Subcutaneous adipose tissue (tissue), 4 donors: ENCODE measurements around the gene FOSL2. TPM values are rescaled to one million over a fixed set of nuclear protein-coding genes. Genes with fewer than 3 reads are reported as not detected.

Experiments
- total RNA-seq, 4 donors: library from RNA; depleted of rRNA; stranded (reverse); fragments of >200 nt; gene quantifications; one replicate each; pipeline ENCODE4 v1.1.0, GENCODE V29; 2016
- TF ChIP-seq, protein P1 (sequence below): fragments of 450-650 bp; IDR thresholded peaks from one replicate; pipeline ENCODE4 v1.5.1; 2016; ENCODE audit warnings: low read depth, mild to moderate bottlenecking, control low read depth, antibody characterized with exemption, moderate library complexity

Gene FOSL2
- total RNA-seq, 4 donors from 2014 or later: 69.7 to 137 (median 110) TPM

DNA sequence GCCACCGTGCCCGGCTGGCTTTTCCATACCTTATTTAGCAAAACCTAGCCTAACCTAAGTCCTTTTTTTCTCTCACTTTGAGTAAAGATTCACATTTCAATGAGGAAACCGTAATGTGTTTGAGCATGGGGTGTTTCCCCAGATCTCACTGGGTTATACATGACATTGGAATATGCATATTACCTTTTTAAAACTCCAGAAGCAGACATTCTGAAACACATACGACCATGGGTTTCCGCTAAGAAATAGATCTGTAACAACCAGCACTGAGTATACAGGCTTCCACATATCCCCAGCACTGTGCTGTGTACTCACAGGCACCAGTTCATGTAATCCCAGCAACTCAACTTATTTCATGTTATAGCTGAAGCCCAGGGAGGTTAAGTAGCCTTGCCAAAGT is 41.0 kb upstream of the FOSL2 start:
- TF ChIP-seq, protein P1, sequence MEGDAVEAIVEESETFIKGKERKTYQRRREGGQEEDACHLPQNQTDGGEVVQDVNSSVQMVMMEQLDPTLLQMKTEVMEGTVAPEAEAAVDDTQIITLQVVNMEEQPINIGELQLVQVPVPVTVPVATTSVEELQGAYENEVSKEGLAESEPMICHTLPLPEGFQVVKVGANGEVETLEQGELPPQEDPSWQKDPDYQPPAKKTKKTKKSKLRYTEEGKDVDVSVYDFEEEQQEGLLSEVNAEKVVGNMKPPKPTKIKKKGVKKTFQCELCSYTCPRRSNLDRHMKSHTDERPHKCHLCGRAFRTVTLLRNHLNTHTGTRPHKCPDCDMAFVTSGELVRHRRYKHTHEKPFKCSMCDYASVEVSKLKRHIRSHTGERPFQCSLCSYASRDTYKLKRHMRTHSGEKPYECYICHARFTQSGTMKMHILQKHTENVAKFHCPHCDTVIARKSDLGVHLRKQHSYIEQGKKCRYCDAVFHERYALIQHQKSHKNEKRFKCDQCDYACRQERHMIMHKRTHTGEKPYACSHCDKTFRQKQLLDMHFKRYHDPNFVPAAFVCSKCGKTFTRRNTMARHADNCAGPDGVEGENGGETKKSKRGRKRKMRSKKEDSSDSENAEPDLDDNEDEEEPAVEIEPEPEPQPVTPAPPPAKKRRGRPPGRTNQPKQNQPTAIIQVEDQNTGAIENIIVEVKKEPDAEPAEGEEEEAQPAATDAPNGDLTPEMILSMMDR: no peak

DNA sequence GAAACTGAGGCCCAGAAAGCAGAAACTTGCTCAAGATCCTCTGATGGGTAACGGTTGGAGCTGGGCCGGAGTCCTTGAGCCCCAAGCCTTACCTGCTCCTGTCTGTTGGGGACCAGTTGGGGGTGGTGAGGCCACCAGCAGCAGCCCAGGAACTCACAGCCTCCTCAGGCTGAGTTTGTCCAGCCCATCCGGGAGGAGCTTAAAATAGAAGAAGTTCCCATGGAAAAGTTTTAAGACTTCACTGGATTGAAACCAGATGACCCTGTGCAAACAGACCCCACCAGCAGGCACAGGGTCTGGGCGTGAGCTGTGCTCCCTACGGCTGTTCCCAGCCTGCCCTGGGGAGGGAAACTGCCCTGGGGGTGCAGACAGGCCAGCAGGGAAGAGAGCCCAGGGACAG is 40.6 kb upstream of the FOSL2 start:
- TF ChIP-seq, protein P1: no peak

DNA sequence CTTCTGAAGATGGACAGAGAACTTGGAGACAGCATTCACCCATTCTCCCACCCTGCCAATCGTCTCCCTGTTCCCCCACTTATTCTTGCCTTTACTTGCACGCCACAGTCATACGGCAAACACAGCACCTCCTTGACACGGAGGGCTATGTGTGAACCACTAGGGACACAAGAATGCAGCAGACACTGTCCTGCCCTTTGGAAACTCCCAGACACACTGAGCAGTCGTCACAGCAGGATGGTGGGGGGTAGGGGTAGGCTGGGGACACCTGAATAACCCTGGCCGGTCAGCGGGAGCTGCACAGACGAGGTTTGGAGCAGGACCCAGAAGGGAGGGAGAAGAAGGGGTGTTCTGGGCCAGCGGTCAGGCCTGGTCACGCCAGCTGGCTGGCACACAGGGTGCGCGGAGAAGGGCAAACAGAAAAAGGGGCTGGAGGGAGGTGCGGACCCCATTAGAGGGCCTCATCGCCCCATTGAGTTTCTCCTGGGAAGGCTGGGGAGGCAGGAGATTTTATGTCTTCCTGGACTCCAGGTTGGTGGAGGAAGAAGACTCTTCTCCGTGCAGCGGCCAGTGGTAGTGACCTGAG is 40.0 kb upstream of the FOSL2 start:
- TF ChIP-seq, protein P1: no peak

DNA sequence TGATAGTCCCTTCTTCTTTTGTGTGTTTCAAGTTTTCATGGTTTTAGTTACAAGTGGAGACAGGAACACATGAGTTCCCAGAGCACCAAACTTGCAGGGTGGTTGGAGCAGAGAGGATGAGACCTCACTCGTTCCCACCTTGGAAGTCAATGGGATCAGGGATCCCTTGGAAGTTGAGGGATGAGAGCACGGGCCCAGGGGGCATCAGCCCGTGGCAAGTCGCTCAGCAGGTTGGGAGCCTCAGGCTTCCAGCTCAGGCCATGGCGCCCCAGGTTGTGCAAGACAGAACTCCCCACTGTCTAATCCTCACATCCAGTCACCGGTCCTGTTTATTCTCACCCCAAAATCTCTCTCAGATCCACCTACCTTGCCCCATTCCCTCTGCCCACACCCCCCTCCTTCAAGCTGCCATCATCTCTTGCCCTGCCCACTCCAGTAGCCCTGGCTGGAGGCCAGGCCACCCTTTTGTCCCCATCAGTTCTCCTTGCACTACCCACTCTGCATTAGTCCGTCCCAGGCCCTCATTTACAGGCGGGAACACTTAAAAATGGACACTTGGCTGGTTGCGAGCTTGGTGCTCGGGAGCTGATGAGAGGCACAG is 37.6 kb upstream of the FOSL2 start:
- TF ChIP-seq, protein P1: no peak

DNA sequence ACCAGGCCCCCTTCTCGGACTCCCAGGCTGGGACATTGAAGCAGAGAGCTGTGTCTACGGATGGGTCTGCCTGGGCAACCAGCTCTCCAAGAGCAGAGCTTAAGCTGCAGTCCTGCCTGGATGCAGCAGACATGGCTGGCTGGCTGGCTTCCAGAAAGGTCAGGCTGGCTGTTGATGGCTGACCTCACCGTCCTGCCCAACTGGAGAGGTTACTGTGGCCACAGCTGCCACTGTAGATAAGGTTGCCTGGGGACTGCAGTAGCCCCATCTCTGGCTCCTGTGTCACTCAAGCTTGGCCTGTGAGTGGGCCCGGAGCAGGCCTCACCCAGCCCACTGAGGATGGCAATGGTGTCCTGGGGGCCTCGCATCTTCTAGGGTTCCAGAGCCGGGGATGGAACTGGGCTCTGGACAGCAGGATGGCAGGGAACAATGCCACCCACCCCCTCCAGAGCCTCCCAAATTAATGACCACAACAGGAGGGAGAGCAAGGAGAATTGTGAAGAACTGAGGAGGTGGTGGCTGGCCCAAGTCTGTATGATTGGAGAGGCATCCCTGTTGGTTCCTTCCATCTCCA is 37.0 kb upstream of the FOSL2 start:
- TF ChIP-seq, protein P1: no peak

DNA sequence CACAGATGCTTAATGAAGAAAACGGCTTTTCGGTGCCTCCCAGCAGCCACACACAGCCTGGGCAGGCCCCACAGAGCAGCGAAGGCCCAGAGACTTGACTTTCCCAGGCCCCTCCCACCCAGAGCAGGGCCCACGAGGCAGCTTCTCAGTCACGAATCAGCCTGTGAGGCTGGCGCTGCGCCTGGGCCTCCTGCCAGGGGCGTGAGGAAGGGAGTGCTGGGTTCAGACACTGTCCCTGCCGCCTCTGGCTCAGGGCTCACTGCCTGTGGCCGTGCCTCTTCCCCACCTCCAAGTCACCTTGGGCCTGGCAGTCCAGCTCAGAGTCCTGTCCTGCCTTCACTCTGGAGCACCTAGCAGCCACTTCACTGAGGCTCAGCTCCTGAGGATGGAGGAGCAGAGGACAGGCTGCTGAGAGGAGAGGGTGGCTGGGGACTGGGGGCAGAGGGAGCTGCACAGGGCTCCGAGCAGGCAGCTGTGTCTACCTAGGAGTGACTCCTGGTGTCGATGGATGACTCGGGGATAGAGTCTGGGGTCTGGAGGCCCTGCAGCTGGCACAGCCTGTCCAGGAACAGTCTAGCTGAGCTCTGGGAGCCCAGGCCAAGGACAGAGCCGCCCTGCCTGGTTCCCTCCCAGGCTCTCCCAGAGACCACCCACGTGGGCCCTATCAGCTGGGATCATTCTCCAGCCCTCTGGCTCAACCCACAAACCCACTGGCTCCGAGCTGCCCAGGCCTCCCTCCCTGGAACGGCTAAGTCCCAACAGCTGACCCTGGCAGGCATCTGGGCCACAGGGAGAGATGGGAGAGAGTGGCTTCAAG is 36.4 kb upstream of the FOSL2 start:
- TF ChIP-seq, protein P1: no peak

DNA sequence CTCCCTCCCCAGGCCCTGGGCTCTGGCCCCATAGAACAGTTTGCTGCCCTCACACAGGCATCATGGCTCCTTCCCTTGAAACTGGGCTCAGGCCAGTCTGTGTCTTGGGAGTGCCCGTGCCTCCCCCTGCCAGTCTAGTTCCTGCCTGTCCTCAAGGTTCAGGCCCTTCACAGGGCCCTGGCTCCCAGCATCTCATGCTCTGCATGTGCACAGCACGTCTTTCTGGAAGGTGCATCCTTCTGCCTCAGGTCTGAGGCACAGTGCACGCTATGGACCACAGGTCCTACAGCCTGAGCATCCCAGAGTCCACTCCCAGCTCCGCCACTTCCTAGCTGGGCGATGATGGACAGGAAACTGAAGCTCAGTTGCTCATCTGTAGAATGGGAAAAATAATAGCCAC is 35.6 kb upstream of the FOSL2 start:
- TF ChIP-seq, protein P1: no peak
